Measurements from ENCODE around the gene SCOC. TPM values are rescaled to one million over a fixed set of nuclear protein-coding genes. Genes with fewer than 3 reads are reported as not detected.

The SCOC gene
- total RNA-seq, 4 donors from 2014 or later = 30.7 to 77.1 (median 47.2) TPM

DNA sequence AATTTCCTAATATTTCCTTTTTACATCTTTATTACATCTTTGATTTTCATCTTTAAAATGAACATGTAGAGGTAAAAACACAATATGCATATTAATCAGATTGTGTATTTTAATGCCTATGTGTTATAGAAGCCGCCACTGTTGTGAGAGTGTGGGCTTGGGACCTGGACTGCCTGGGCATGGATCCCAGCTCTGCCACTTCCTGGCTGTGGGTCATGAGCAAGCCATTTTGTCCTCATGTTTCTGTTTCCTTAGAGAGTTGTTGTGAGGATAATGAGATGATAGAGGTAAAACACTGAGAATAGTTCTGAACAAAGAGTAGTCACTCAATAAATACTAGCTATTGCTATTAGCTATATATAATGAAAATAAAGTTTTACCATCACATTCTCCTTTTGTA is 38.4 kb upstream of the SCOC start:
- TF ChIP-seq, protein P1, sequence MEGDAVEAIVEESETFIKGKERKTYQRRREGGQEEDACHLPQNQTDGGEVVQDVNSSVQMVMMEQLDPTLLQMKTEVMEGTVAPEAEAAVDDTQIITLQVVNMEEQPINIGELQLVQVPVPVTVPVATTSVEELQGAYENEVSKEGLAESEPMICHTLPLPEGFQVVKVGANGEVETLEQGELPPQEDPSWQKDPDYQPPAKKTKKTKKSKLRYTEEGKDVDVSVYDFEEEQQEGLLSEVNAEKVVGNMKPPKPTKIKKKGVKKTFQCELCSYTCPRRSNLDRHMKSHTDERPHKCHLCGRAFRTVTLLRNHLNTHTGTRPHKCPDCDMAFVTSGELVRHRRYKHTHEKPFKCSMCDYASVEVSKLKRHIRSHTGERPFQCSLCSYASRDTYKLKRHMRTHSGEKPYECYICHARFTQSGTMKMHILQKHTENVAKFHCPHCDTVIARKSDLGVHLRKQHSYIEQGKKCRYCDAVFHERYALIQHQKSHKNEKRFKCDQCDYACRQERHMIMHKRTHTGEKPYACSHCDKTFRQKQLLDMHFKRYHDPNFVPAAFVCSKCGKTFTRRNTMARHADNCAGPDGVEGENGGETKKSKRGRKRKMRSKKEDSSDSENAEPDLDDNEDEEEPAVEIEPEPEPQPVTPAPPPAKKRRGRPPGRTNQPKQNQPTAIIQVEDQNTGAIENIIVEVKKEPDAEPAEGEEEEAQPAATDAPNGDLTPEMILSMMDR (IDR thresholded peaks at IDR 0.05; ENCODE audit: low read depth) = no peak

DNA sequence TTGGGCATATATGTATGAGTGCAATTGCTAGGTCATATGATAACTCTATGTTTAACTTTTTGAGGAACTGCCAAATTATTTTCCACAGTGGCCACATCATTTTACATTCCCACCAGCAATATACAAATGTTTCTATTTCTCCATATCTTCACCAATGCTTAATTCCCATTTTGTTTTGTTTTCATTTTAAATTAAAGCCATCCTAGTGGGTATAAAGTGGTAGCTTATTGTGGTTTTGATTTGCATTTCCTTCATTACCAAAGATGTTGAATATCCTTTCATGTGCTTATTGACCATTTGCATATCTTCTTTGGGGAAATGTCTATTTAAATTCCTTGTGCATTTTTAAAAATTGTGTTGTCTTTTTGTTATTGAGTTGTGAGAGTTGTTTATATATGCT is 36.7 kb upstream of the SCOC start:
- TF ChIP-seq, protein P1 (IDR thresholded peaks at IDR 0.05; ENCODE audit: low read depth) = no peak

DNA sequence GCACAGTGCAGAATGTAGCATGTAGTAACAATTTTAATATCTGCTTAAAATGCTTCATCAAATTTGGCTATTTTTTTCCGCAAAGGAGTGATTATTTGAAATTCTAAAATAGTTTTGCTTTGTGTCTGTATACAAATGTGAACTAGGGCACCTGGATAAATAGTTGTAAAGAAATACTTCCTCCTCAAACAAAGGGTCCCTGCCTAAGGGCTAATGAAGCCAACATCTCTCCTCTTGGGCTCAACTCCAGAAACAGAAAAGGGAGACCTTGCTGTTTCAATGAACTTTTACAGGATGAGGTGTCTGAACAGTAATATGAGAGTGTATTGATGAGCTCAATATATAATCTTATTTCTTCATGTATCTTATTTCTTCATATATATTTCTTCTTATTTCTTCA is 30.8 kb upstream of the SCOC start:
- TF ChIP-seq, protein P1 (IDR thresholded peaks at IDR 0.05; ENCODE audit: low read depth) = no peak

DNA sequence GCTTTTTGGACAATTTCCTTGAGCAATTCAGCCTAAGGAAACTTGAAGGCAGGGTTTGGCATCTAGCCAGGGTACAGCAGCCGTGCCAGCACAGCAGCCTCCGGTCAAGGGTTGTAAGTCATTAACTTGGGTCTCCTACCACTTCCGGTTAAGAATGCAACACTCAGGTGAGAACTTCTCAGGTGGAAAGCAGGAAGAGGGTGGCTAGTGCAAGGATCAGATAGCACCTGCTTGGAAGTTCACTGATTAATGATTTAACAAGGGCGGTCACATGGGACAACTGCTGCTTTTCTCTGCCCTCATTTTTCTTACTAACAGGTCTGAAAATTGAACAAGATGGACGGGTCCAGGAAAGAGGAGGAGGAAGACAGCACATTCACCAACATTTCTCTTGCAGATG is 30.1 kb upstream of the SCOC start:
- TF ChIP-seq, protein P1 (IDR thresholded peaks at IDR 0.05; ENCODE audit: low read depth) = no peak

DNA sequence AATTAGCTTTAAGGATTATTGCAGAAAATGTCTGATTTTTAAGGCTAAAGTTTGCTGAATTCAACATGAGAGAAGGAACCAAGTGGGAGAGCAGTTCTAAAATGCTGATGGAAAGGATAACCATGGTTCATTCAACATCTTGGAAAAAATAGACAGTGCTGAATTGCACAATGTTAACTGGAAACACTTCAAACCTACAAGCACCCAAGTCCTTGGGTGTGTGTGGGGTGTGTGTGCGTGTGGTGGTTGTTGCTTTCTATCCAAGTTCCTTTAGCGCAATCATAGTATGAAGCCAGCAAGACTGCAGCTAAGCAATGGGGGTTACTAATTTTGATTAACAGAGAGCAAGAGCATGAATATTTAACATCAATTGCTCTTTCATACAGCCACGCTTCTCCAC is 29.3 kb upstream of the SCOC start:
- TF ChIP-seq, protein P1 (IDR thresholded peaks at IDR 0.05; ENCODE audit: low read depth) = no peak

DNA sequence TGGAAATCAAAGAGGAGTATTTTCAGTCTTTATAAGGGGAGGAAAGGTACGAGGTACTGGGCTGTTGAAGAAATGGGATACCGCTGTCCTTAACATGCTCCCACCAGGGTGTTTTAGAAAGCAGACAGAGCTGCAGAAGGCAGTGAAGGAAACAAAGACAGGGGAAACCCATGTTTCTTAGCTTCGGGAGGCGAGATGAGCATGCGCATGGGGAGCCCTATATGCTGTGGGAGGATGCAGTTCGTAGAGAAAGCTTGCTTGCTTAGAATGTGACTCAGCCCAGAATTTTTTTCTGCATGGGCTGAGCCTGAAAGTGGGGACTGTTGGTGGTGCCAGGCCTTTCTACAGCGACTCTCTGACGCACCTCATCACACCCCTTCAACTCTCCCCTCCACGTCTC is 28.8 kb upstream of the SCOC start:
- TF ChIP-seq, protein P1 (IDR thresholded peaks at IDR 0.05; ENCODE audit: low read depth) = no peak

DNA sequence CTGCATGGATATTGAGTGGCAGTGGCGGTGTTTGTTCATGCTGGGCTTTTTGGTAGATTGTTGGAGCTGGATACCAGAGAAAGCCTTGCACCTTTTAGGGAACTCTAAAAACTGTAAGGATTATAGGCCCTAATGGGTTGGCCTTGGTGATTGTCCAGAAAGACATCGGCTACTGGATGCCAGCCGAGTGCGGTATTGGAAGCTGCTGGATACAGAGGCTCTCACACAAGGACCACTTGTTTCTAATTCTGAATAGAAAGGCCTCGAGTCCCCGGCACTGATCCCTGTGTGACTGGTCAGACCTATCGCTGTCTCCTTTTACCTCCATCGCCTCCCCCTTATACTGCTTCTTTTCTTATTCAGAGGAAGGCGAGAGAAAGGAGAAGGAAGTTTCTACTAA is 27.3 kb upstream of the SCOC start:
- TF ChIP-seq, protein P1 (IDR thresholded peaks at IDR 0.05; ENCODE audit: low read depth) = no peak

Data from subcutaneous adipose tissue (tissue), 4 donors.